Loucy (cell line): ENCODE measurements around the gene ADGRD1.

Experiments used
- EZH2phosphoT487 ChIP-seq: fragments of 200-600 bp; IDR thresholded peaks from 2 replicates; pipeline ENCODE4 v1.6.1; 2018; ENCODE audit warnings: antibody characterized with exemption, mild to moderate bottlenecking, moderate library complexity, borderline replicate concordance
- TF ChIP-seq, protein P1 (sequence below): fragments of 200-600 bp; sonication (generic); conservative IDR thresholded peaks from 2 replicates; pipeline ENCODE4 v1.5.1; 2014; ENCODE audit warnings: mild to moderate bottlenecking, antibody characterized with exemption, low read length

DNA sequence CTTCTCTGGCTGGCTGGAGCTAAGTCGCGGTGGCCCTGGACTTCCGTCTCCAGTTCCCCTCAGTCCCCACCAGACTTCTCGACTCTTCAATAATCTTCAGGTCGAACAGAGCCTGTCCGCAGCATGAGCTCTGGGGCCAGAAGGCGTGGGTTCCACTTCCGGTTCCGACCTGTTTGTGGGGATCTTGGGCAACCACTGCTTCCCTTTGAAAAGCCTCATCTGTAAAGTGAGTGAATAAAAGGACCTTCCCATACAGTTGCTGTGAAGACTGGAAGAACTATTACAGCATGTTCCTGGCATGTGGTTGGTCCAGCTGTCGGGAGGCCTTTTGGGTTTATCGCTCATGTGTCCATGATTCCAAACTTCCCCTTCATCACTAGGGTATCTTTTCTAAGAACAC lies 19.4 kb downstream of the ADGRD1 start:
- TF ChIP-seq, protein P1, sequence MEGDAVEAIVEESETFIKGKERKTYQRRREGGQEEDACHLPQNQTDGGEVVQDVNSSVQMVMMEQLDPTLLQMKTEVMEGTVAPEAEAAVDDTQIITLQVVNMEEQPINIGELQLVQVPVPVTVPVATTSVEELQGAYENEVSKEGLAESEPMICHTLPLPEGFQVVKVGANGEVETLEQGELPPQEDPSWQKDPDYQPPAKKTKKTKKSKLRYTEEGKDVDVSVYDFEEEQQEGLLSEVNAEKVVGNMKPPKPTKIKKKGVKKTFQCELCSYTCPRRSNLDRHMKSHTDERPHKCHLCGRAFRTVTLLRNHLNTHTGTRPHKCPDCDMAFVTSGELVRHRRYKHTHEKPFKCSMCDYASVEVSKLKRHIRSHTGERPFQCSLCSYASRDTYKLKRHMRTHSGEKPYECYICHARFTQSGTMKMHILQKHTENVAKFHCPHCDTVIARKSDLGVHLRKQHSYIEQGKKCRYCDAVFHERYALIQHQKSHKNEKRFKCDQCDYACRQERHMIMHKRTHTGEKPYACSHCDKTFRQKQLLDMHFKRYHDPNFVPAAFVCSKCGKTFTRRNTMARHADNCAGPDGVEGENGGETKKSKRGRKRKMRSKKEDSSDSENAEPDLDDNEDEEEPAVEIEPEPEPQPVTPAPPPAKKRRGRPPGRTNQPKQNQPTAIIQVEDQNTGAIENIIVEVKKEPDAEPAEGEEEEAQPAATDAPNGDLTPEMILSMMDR, result no peak
- TF ChIP-seq EZH2phosphoT487, result no peak
